ENCODE results near the gene RC3H2.

DNA sequence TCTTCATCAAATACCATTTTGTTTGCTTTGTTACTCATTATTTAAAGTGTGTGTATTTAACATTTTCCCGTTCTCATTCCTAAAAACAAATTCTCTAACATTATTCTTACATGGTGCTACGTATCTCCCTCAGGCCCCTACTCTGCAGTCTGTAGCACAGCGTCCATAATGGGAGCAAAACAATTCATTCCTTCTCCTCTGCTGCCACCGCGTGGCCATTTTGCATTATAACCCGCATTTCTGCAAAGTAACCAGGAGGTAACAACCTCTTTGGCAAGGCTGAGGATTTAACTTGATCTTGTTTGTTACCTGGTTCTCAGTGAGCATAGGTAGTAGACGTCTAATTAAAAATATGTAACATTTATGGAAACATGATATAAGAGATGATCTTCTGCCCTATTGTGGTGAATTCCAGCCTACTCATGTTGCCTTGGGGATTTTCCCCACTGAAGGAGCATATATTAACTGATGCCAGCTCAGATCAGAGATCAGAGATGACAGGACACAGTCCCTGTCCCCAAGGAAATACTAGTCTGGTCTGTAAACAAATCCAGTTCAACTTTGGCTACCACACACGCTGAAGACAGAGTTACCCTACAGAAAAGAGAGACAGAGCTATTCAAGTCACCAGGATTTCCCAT is 94.7 kb downstream of the RC3H2 start:
- TF ChIP-seq, protein P1, sequence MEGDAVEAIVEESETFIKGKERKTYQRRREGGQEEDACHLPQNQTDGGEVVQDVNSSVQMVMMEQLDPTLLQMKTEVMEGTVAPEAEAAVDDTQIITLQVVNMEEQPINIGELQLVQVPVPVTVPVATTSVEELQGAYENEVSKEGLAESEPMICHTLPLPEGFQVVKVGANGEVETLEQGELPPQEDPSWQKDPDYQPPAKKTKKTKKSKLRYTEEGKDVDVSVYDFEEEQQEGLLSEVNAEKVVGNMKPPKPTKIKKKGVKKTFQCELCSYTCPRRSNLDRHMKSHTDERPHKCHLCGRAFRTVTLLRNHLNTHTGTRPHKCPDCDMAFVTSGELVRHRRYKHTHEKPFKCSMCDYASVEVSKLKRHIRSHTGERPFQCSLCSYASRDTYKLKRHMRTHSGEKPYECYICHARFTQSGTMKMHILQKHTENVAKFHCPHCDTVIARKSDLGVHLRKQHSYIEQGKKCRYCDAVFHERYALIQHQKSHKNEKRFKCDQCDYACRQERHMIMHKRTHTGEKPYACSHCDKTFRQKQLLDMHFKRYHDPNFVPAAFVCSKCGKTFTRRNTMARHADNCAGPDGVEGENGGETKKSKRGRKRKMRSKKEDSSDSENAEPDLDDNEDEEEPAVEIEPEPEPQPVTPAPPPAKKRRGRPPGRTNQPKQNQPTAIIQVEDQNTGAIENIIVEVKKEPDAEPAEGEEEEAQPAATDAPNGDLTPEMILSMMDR (IDR thresholded peaks at IDR 0.05) = peak; percentile 43 to 93 (median 83)
- no peak for TF ChIP-seq POLR2A (IDR thresholded peaks at IDR 0.05)

All from Peyer's patch (tissue), 4 donors.